H9 (cell line): ENCODE data around the gene SIGLEC8. TPM values are rescaled to one million over a fixed set of nuclear protein-coding genes. Genes with fewer than 3 reads are reported as not detected.

Source experiments
- DNase-seq: peaks from one replicate; pipeline ENCODE4 v3.0.0-alpha.2; 2017
- H2AFZ ChIP-seq: one replicate; pipeline ENCODE4 v1.6.1; 2013; ENCODE audit warnings: mild to moderate bottlenecking, low read length, control low read depth, moderate library complexity
- H2AK5ac ChIP-seq: 2 replicates; pipeline ENCODE4 v1.6.1; 2013; ENCODE audit warnings: low read length, control low read depth, mixed read lengths; ENCODE audit not compliant: insufficient read length
- H2BK120ac ChIP-seq: one replicate; pipeline ENCODE4 v1.6.1; 2013; ENCODE audit warnings: low read depth, mild to moderate bottlenecking, low read length, control low read depth, inconsistent platforms; ENCODE audit not compliant: poor library complexity, severe bottlenecking
- H2BK12ac ChIP-seq: 2 replicates; pipeline ENCODE4 v1.6.1; 2013; ENCODE audit warnings: low read length, control low read depth, mixed read lengths, low read depth; ENCODE audit not compliant: insufficient read length
- H2BK15ac ChIP-seq: 2 replicates; pipeline ENCODE4 v1.6.1; 2013; ENCODE audit warnings: low read depth, low read length, control low read depth
- H2BK20ac ChIP-seq: one replicate; pipeline ENCODE4 v1.6.1; 2013; ENCODE audit warnings: low read depth, mild to moderate bottlenecking, low read length, control low read depth, inconsistent platforms; ENCODE audit not compliant: poor library complexity, severe bottlenecking
- H2BK5ac ChIP-seq: 2 replicates; pipeline ENCODE4 v1.6.1; 2013; ENCODE audit warnings: low read length, control low read depth, mixed read lengths; ENCODE audit not compliant: insufficient read length
- H3K14ac ChIP-seq: 2 replicates; pipeline ENCODE4 v1.6.1; 2013; ENCODE audit warnings: low read length, control low read depth; ENCODE audit not compliant: insufficient read depth
- H3K18ac ChIP-seq: 2 replicates; pipeline ENCODE4 v1.6.1; 2013; ENCODE audit warnings: low read depth, mild to moderate bottlenecking, mixed read lengths, low read length, control low read depth; ENCODE audit not compliant: insufficient read length
- H3K23ac ChIP-seq: 2 replicates; pipeline ENCODE4 v1.6.1; 2013; ENCODE audit warnings: low read length, control low read depth, mixed read lengths, low read depth; ENCODE audit not compliant: insufficient read length
- H3K23me2 ChIP-seq: 2 replicates; pipeline ENCODE4 v1.6.1; 2013; ENCODE audit warnings: low read depth, mild to moderate bottlenecking, mixed read lengths, low read length, control low read depth; ENCODE audit not compliant: insufficient read length, poor library complexity, severe bottlenecking
- H3K27ac ChIP-seq: 2 replicates; pipeline ENCODE4 v1.5.1; 2013; ENCODE audit warnings: low read length, control low read depth, mixed read lengths, low read depth; ENCODE audit not compliant: insufficient read length
- H3K27me3 ChIP-seq: 2 replicates; pipeline ENCODE4 v1.6.1; 2013; ENCODE audit warnings: low read length, control low read depth, inconsistent platforms; ENCODE audit not compliant: insufficient read depth
- H3K4ac ChIP-seq: 2 replicates; pipeline ENCODE4 v1.6.1; 2013; ENCODE audit warnings: low read depth, mild to moderate bottlenecking, control low read depth, inconsistent platforms, low read length, moderate library complexity
- H3K4me1 ChIP-seq: 2 replicates; pipeline ENCODE4 v1.6.1; 2013; ENCODE audit warnings: low read length, control low read depth, inconsistent platforms; ENCODE audit not compliant: insufficient read depth
- H3K4me2 ChIP-seq: 2 replicates; pipeline ENCODE4 v1.6.1; 2013; ENCODE audit warnings: low read length, control low read depth, mixed read lengths; ENCODE audit not compliant: insufficient read length, insufficient read depth
- H3K56ac ChIP-seq: 2 replicates; pipeline ENCODE4 v1.6.1; 2013; ENCODE audit warnings: low read depth, mild to moderate bottlenecking, mixed read lengths, low read length, control low read depth; ENCODE audit not compliant: insufficient read length
- H3K79me1 ChIP-seq: 2 replicates; pipeline ENCODE4 v1.6.1; 2013; ENCODE audit warnings: low read depth, mild to moderate bottlenecking, moderate library complexity, low read length, control low read depth, inconsistent platforms; ENCODE audit not compliant: insufficient read depth, poor library complexity, severe bottlenecking
- H3K79me2 ChIP-seq: 2 replicates; pipeline ENCODE4 v1.6.1; 2013; ENCODE audit warnings: low read length, control low read depth, inconsistent platforms; ENCODE audit not compliant: insufficient read depth
- H3K9ac ChIP-seq: 2 replicates; pipeline ENCODE4 v1.6.1; 2013; ENCODE audit warnings: low read length, control low read depth, mixed read lengths; ENCODE audit not compliant: insufficient read length; ENCODE audit errors: extremely low read depth
- H3K9me3 ChIP-seq: one replicate; pipeline ENCODE4 v1.6.1; 2013; ENCODE audit warnings: low read depth, low read length, inconsistent platforms; ENCODE audit not compliant: control insufficient read depth
- H3T11ph ChIP-seq: one replicate; pipeline ENCODE4 v1.6.1; 2013; ENCODE audit warnings: mild to moderate bottlenecking, low read length, control low read depth, inconsistent platforms
- H4K20me1 ChIP-seq: one replicate; pipeline ENCODE4 v1.6.1; 2013; ENCODE audit not compliant: control insufficient read depth, insufficient read length, insufficient read depth
- H4K5ac ChIP-seq: 2 replicates; pipeline ENCODE4 v1.6.1; 2013; ENCODE audit warnings: low read depth, mild to moderate bottlenecking, mixed read lengths, low read length, control low read depth; ENCODE audit not compliant: insufficient read length
- H4K8ac ChIP-seq: replicated peaks from 2 replicates; pipeline ENCODE4 v1.6.1; 2013; ENCODE audit warnings: low read length, control low read depth, mixed read lengths, low read depth; ENCODE audit not compliant: insufficient read length
- H4K91ac ChIP-seq: 2 replicates; pipeline ENCODE4 v1.6.1; 2013; ENCODE audit warnings: low read depth, mild to moderate bottlenecking, moderate library complexity, mixed read lengths, low read length, control low read depth; ENCODE audit not compliant: insufficient read length
- H3K27ac Mint-ChIP-seq, 3 experiments: 2 replicates in 2 of 3; 3 replicates in 1 of 3; pipeline ENCODE4 v1.8.0; 2020 to 2021; ENCODE audit warnings: mixed read lengths in 3 of 3, mild to moderate bottlenecking in 1 of 3, moderate library complexity in 1 of 3
- H3K27me3 Mint-ChIP-seq: 2 replicates; pipeline ENCODE4 v1.8.0; 2021; ENCODE audit warnings: low read depth, mild to moderate bottlenecking, moderate library complexity, mixed read lengths
- H3K36me3 Mint-ChIP-seq, 3 experiments: 2 replicates in 2 of 3; 3 replicates in 1 of 3; pipeline ENCODE4 v1.8.0; 2020 to 2021; ENCODE audit warnings: low read depth in 3 of 3, mixed read lengths in 3 of 3; ENCODE audit not compliant: insufficient read depth in 1 of 3
- H3K4me1 Mint-ChIP-seq, 2 experiments: 2 replicates each; pipeline ENCODE4 v1.8.0; 2020; ENCODE audit warnings: mixed read lengths in 2 of 2
- H3K4me3 Mint-ChIP-seq, 2 experiments: 2 replicates in 1 of 2; 3 replicates in 1 of 2; pipeline ENCODE4 v1.8.0; 2020 to 2021; ENCODE audit warnings: mild to moderate bottlenecking in 2 of 2, mixed read lengths in 2 of 2, moderate library complexity in 1 of 2
- H3K9me3 Mint-ChIP-seq, 2 experiments: 2 replicates in 1 of 2; 3 replicates in 1 of 2; pipeline ENCODE4 v1.8.0; 2020; ENCODE audit warnings: mild to moderate bottlenecking in 2 of 2, mixed read lengths in 2 of 2, moderate library complexity in 1 of 2
- CTCF ChIP-seq: fragments of 200-600 bp; sonication (generic); conservative IDR thresholded peaks from 3 replicates; pipeline ENCODE4 v1.8.0; 2021; ENCODE audit warnings: antibody characterized with exemption, mild to moderate bottlenecking
- WGBS: extraction: QIAGEN DNeasy Blood & Tissue Kit; methylation state at CpG from one replicate; pipeline ENCODE4 v1.1.7; 2013; ENCODE audit warnings: missing lambda C conversion rate, low lambda C conversion rate, mixed read lengths; ENCODE audit not compliant: insufficient read length; ENCODE audit errors: extremely low coverage; 5-methylcytosine and 5-hydroxymethylcytosine counted together
- total RNA-seq: library from RNA; stranded (reverse); gene quantifications from 2 replicates; pipeline ENCODE4 v1.2.1, GENCODE V29; 2021

SIGLEC8 gene
- total RNA-seq, 1 experiment from 2014 or later = not detected

GRCh38 chr19:51478381-51479234 is 20.4 kb upstream of the SIGLEC8 start, which contains the start of gene CEACAM18:
TSS of gene CEACAM18 (plus strand) at chr19:51478539.
- H3K9me3 Mint-ChIP-seq = peaks cover 20 to 92% of the 10 kb centered on the region in 2 experiments
- no peak within 1 kb of the TSS for H3K4me3 Mint-ChIP-seq
- no peak within 1 kb of the TSS for H4K91ac ChIP-seq
- no peak within 1 kb of the TSS for H2BK120ac ChIP-seq
- no peaks in the 10 kb centered on the region for H3K9me3 ChIP-seq
- no peak within 1 kb of the TSS for H2AK5ac ChIP-seq
- H2BK15ac ChIP-seq = no peak within 1 kb of the TSS
- H4K5ac ChIP-seq = no peak within 1 kb of the TSS
- H2BK20ac ChIP-seq = no peak within 1 kb of the TSS
- H4K8ac ChIP-seq = no peak within 1 kb of the TSS
- no peaks in the 10 kb centered on the region for H3K27me3 ChIP-seq
- H3K27ac ChIP-seq = no peak within 1 kb of the TSS
- peaks cover 0 to 4% (median 0%) of the 10 kb centered on the region in 3 experiments; a peak in 2 of 7 replicates for H3K36me3 Mint-ChIP-seq
- no peaks in the 10 kb centered on the region for H4K20me1 ChIP-seq
- no peaks in the 10 kb centered on the region for H3K23me2 ChIP-seq
- no peak within 1 kb of the TSS for H3K14ac ChIP-seq
- H2AFZ ChIP-seq = no peak within 1 kb of the TSS
- no peaks in the 10 kb centered on the region for H3K4me1 Mint-ChIP-seq
- H3K18ac ChIP-seq = no peak within 1 kb of the TSS
- whole genome bisulfite sequencing = no CpG with 5 or more reads among the region's 17 CpGs
- H3K27me3 Mint-ChIP-seq = peaks cover 42% of the 10 kb centered on the region
- H3K23ac ChIP-seq = no peak within 1 kb of the TSS
- no peak within 1 kb of the TSS for H3K4me2 ChIP-seq
- H2BK12ac ChIP-seq = no peak within 1 kb of the TSS
- DNase-seq = no peak
- H3K27ac Mint-ChIP-seq = no peak within 1 kb of the TSS
- TF ChIP-seq CTCF = no peak
- H3K56ac ChIP-seq = no peak within 1 kb of the TSS
- no peak within 1 kb of the TSS for H3K9ac ChIP-seq
- H3K4ac ChIP-seq = no peak within 1 kb of the TSS
- no peaks in the 10 kb centered on the region for H3K4me1 ChIP-seq
- H2BK5ac ChIP-seq = no peak within 1 kb of the TSS
- no peaks in the 10 kb centered on the region for H3K79me1 ChIP-seq
- H3T11ph ChIP-seq = no peak within 1 kb of the TSS
- no peaks in the 10 kb centered on the region for H3K79me2 ChIP-seq
